Chondrocyte (in vitro differentiated cells): Measurements from ENCODE around the gene ERICH6B. TPM values are rescaled to one million over a fixed set of nuclear protein-coding genes. Genes with fewer than 3 reads are reported as not detected.
"Not testable (repeated sequence)": the region's sequence is repeated elsewhere in the genome, so short reads cannot be mapped to it uniquely, and the experiment has no call there.

Experiments
- DNase-seq: peaks from one replicate; pipeline ENCODE4 v3.0.0; 2021; ENCODE audit warnings: mixed read lengths, low spot score
- H3K27ac Mint-ChIP-seq: one replicate; pipeline ENCODE4 v1.8.0; 2021; ENCODE audit warnings: mild to moderate bottlenecking, moderate library complexity, mixed read lengths; ENCODE audit not compliant: unreplicated experiment
- H3K27me3 Mint-ChIP-seq: 2 replicates; pipeline ENCODE4 v1.8.0; 2021; ENCODE audit warnings: low read depth, mixed read lengths
- H3K36me3 Mint-ChIP-seq: 2 replicates; pipeline ENCODE4 v1.8.0; 2021; ENCODE audit warnings: low read depth, mixed read lengths
- H3K4me1 Mint-ChIP-seq: 2 replicates; pipeline ENCODE4 v1.8.0; 2021; ENCODE audit warnings: low read depth, mild to moderate bottlenecking, mixed read lengths
- H3K4me3 Mint-ChIP-seq: one replicate; pipeline ENCODE4 v1.8.0; 2021; ENCODE audit warnings: mild to moderate bottlenecking, moderate library complexity, mixed read lengths; ENCODE audit not compliant: unreplicated experiment
- H3K9me3 Mint-ChIP-seq: 2 replicates; pipeline ENCODE4 v1.8.0; 2021; ENCODE audit warnings: low read depth, mixed read lengths
- long read RNA-seq: library from polyadenylated mRNA; stranded (forward); transcript quantifications from one replicate; pipeline ENCODE4 v2.0.0, GENCODE V29; 2021
- total RNA-seq: library from RNA; stranded (reverse); gene quantifications from 3 replicates; pipeline ENCODE4 v1.2.1, GENCODE V29; 2021
- TF ChIP-seq, protein P1 (sequence below): fragments of 200-600 bp; sonication (generic); IDR thresholded peaks from 2 replicates; pipeline ENCODE4 v1.5.0; 2021; ENCODE audit warnings: antibody characterized with exemption, mild to moderate bottlenecking, moderate library complexity

ERICH6B gene
- not detected in 3 replicates for total RNA-seq
- long read RNA-seq: 0 reads

DNA sequence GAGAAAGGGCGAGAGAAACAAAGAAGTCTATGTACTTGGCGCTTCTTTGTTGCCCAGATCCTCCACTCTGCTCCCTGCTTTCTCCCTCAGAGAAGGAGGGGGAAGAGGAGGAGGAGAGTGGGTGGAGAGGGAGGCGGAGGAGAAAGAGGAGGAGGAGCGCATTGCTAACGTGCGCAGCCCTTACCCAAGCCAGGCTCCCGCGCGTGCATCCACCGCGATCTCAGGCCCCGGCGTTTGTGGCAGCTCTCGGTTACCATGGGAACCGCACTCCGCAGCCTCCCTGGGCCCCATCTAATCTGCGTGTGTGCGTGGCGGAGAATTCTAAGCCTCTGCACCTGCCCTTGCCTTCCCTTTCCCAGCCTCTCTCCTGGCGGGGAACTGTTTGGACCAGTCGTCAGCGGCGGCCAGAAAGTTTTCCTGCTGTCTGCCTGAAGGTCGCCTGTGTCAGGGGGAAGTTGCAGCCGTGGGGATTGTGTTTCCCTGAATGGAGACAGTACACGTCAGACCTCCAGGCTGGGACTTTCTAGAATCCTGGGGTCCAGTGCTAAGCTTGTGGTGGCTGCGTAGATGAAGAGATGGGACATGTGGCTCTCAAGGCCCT lies at the start of gene ERICH6B:
ERICH6B (minus strand) TSS at position 239 of the 601 bp plus-strand sequence. CDS start 18,734 bp downstream, outside the sequence.
- H3K4me3 Mint-ChIP-seq: peak within 1 kb of the TSS; percentile 58
- no peak for DNase-seq
- H3K36me3 Mint-ChIP-seq: peaks cover 6% of the 10 kb centered on the region
- peaks cover 10% of the 10 kb centered on the region for H3K9me3 Mint-ChIP-seq
- peaks cover 5% of the 10 kb centered on the region for H3K4me1 Mint-ChIP-seq
- H3K27ac Mint-ChIP-seq: no peak within 1 kb of the TSS
- H3K27me3 Mint-ChIP-seq: peaks cover 76% of the 10 kb centered on the region
- TF ChIP-seq, protein P1, sequence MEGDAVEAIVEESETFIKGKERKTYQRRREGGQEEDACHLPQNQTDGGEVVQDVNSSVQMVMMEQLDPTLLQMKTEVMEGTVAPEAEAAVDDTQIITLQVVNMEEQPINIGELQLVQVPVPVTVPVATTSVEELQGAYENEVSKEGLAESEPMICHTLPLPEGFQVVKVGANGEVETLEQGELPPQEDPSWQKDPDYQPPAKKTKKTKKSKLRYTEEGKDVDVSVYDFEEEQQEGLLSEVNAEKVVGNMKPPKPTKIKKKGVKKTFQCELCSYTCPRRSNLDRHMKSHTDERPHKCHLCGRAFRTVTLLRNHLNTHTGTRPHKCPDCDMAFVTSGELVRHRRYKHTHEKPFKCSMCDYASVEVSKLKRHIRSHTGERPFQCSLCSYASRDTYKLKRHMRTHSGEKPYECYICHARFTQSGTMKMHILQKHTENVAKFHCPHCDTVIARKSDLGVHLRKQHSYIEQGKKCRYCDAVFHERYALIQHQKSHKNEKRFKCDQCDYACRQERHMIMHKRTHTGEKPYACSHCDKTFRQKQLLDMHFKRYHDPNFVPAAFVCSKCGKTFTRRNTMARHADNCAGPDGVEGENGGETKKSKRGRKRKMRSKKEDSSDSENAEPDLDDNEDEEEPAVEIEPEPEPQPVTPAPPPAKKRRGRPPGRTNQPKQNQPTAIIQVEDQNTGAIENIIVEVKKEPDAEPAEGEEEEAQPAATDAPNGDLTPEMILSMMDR: no peak

GRCh38 chr13:45662903-45663302 lies 47.4 kb upstream of the ERICH6B start:
- H3K27ac Mint-ChIP-seq, H3K27me3 Mint-ChIP-seq, DNase-seq, H3K36me3 Mint-ChIP-seq, H3K4me3 Mint-ChIP-seq, H3K9me3 Mint-ChIP-seq: not testable (repeated sequence)
- H3K4me1 Mint-ChIP-seq: peaks cover 18% of the 10 kb centered on the region

DNA sequence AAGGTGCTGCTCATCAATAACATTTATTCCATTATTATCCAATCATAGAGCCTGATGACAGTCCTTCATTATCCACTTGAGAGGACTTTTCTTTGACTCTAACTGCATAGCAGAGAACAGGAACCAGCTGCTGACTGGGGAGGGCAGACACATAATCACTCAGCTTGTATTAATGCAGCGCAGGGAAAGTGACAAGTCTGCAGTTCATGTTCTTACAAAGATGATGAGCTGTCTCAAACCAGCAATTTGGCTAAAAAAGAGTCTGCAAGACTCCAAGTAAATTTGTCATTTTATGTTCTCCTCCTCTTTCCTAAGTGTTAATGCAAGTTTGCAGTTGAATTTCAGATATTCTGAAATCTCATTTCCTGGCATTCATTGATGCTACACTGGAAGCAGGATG lies 46.6 kb upstream of the ERICH6B start:
- peaks cover 19% of the 10 kb centered on the region for H3K4me1 Mint-ChIP-seq
- H3K36me3 Mint-ChIP-seq: peaks cover under 1% of the 10 kb centered on the region
- no peak overlapping the region for H3K27ac Mint-ChIP-seq
- H3K27me3 Mint-ChIP-seq: no peaks in the 10 kb centered on the region
- H3K4me3 Mint-ChIP-seq: no peak overlapping the region
- no peak for DNase-seq
- TF ChIP-seq, protein P1: no peak
- H3K9me3 Mint-ChIP-seq: peaks cover 4% of the 10 kb centered on the region

- not testable (repeated sequence) for DNase-seq, H3K27ac Mint-ChIP-seq, H3K4me3 Mint-ChIP-seq, H3K36me3 Mint-ChIP-seq, H3K9me3 Mint-ChIP-seq, H3K27me3 Mint-ChIP-seq
- peaks cover 19% of the 10 kb centered on the region for H3K4me1 Mint-ChIP-seq
Observed at GRCh38 chr13:45660458-45660857, 44.9 kb upstream of the ERICH6B start.

- H3K4me1 Mint-ChIP-seq: peaks cover 19% of the 10 kb centered on the region
- no peak for DNase-seq
- TF ChIP-seq, protein P1: no peak
- peak overlapping the region; percentile 17 for H3K27ac Mint-ChIP-seq
- H3K9me3 Mint-ChIP-seq: peaks cover 3% of the 10 kb centered on the region
- H3K4me3 Mint-ChIP-seq: no peak overlapping the region
- no peaks in the 10 kb centered on the region for H3K36me3 Mint-ChIP-seq
- no peaks in the 10 kb centered on the region for H3K27me3 Mint-ChIP-seq
Observed at GRCh38 chr13:45659536-45659935, 44.0 kb upstream of the ERICH6B start.

- Mint-ChIP-seq H3K27ac (peak overlapping the region; percentile 78), H3K9me3 (peaks cover 7% of the 10 kb centered on the region), H3K4me3 (no peak overlapping the region), H3K4me1 (peaks cover 19% of the 10 kb centered on the region), H3K36me3 (no peaks in the 10 kb centered on the region), H3K27me3 (no peaks in the 10 kb centered on the region)
- no peak for DNase-seq
- TF ChIP-seq, protein P1: no peak
Observed at GRCh38 chr13:45658586-45659235, 43.2 kb upstream of the ERICH6B start.
